GM12878 (cell line): ENCODE results near the gene ATP5ME. TPM values are rescaled to one million over a fixed set of nuclear protein-coding genes. Genes with fewer than 3 reads are reported as not detected.

Experiments
- ATAC-seq: fragments of 200-7000 bp; cut with Tn5 transposase; 3 replicates; pipeline ENCODE4 v1.9.1; 2020; ENCODE audit warnings: mild to moderate bottlenecking, moderate library complexity
- BruUV-seq: library from RNA; stranded (reverse); fragments of 400-500 nt; replicated peaks from 2 replicates; lab custom pipeline; 2021; lab: Mats Ljungman, UMichigan
- CTCF ChIA-PET: fragments of 300-600 bp; sonication (Branson Sonifier 250); formaldehyde crosslinking; extraction: SDS; loops from one replicate; lab custom pipeline; 2021; ENCODE audit warnings: inconsistent platforms; lab: Yijun Ruan, JAX
- POLR2A ChIA-PET: fragments of 350-600 bp; formaldehyde crosslinking; extraction: SDS; loops from one replicate; lab custom pipeline; 2021; ENCODE audit warnings: inconsistent platforms; lab: Charles Lee
- RAD21 ChIA-PET: fragments of 300-600 bp; sonication (Branson Sonifier 250); formaldehyde crosslinking; loops from one replicate; lab custom pipeline; 2023; ENCODE audit warnings: antibody characterized with exemption; ENCODE audit not compliant: unreplicated experiment; lab: Charles Lee
- SMC1A ChIA-PET: fragments of 300-600 bp; sonication (Branson Sonifier 250); formaldehyde crosslinking; loops from one replicate; lab custom pipeline; 2023; ENCODE audit not compliant: unreplicated experiment, uncharacterized antibody; lab: Charles Lee
- DNase-seq: peaks from one replicate; pipeline ENCODE4 v3.0.0-alpha.2; 2011; ENCODE audit warnings: low read depth, low spot score
- FAIRE-seq: peaks from 3 replicates; lab custom pipeline; 2011; peaks lifted over from hg19 to GRCh38; lab: Jason Lieb, UNC
- H2AFZ ChIP-seq: 2 replicates; pipeline ENCODE4 v1.6.0; 2011; ENCODE audit warnings: low read depth, low read length, control low read depth; ENCODE audit not compliant: control insufficient read depth
- H3K27ac ChIP-seq: 2 replicates; pipeline ENCODE4 v1.5.1; 2011; ENCODE audit warnings: control low read depth; ENCODE audit not compliant: control insufficient read depth, insufficient read depth
- H3K27me3 ChIP-seq, 2 experiments: replicated peaks in 1 of 2; 2 replicates each; pipeline versions ENCODE4 v1.6.0 to v1.6.1; 2011; ENCODE audit warnings: low read length in 1 of 2; ENCODE audit not compliant: control insufficient read depth in 2 of 2, insufficient read depth in 2 of 2
- H3K36me3 ChIP-seq, 2 experiments: 2 replicates each; pipeline ENCODE4 v1.5.1; 2011; ENCODE audit warnings: low read length in 1 of 2; ENCODE audit not compliant: control insufficient read depth in 2 of 2, insufficient read depth in 2 of 2
- H3K4me1 ChIP-seq: 2 replicates; pipeline ENCODE4 v1.6.1; 2011; ENCODE audit warnings: mild to moderate bottlenecking, low read length, moderate library complexity, mixed read lengths; ENCODE audit not compliant: control insufficient read depth, insufficient read depth
- H3K4me2 ChIP-seq: 2 replicates; pipeline ENCODE4 v1.6.0; 2011; ENCODE audit warnings: control low read depth; ENCODE audit not compliant: control insufficient read depth, insufficient read depth
- H3K4me3 ChIP-seq: fragments of 200-600 bp; sonication (generic); 2 replicates; pipeline ENCODE4 v1.5.1; 2016
- H3K79me2 ChIP-seq: 2 replicates; pipeline ENCODE4 v1.6.0; 2011; ENCODE audit warnings: low read length; ENCODE audit not compliant: control insufficient read depth, insufficient read depth
- H3K9ac ChIP-seq: 2 replicates; pipeline ENCODE4 v1.8.0; 2011; ENCODE audit warnings: low read length, control low read depth, mixed read lengths; ENCODE audit not compliant: control insufficient read depth, insufficient read depth
- H3K9me3 ChIP-seq: replicated peaks from 3 replicates; pipeline ENCODE4 v1.5.1; 2011; ENCODE audit warnings: mild to moderate bottlenecking, low read length; ENCODE audit not compliant: control insufficient read depth, insufficient read depth
- H4K20me1 ChIP-seq: 2 replicates; pipeline ENCODE4 v1.6.0; 2011; ENCODE audit not compliant: control insufficient read depth, insufficient read depth
- BHLHE40 ChIP-seq, 2 experiments: fragments of 450-650 bp in 1 of 2; IDR thresholded peaks; 2 replicates each; pipeline ENCODE4 v1.6.1; 2011 to 2017; ENCODE audit warnings: low read depth in 2 of 2, borderline replicate concordance in 1 of 2, improper control_type of control experiment in 1 of 2, low read length in 1 of 2, mild to moderate bottlenecking in 1 of 2
- CBFB ChIP-seq: IDR thresholded peaks from 2 replicates; pipeline ENCODE4 v1.6.1; 2016; ENCODE audit warnings: antibody characterized with exemption, low read depth
- HDAC6 ChIP-seq: fragments of 200-600 bp; sonication (generic); IDR thresholded peaks from one replicate; pipeline ENCODE4 v1.8.0; 2017; ENCODE audit warnings: antibody characterized with exemption; ENCODE audit not compliant: unreplicated experiment
- KDM1A ChIP-seq: fragments of 200-600 bp; sonication (generic); IDR thresholded peaks from 2 replicates; pipeline ENCODE4 v1.6.1; 2016; ENCODE audit warnings: borderline replicate concordance
- MTA3 ChIP-seq: IDR thresholded peaks from 2 replicates; pipeline ENCODE4 v1.6.1; 2012; ENCODE audit warnings: low read length, inconsistent platforms, borderline replicate concordance
- PAX5 ChIP-seq: IDR thresholded peaks from 2 replicates; pipeline ENCODE4 v1.6.1; 2011; ENCODE audit warnings: low read depth, low read length, borderline replicate concordance
- RAD51 ChIP-seq: fragments of 450-650 bp; IDR thresholded peaks from 2 replicates; pipeline ENCODE4 v1.6.1; 2016; ENCODE audit warnings: moderate library complexity, mild to moderate bottlenecking, inconsistent platforms
- RBBP5 ChIP-seq: fragments of 200-600 bp; sonication (generic); conservative IDR thresholded peaks from 2 replicates; pipeline ENCODE4 v1.6.1; 2016
- RCOR1 ChIP-seq: conservative IDR thresholded peaks from 2 replicates; pipeline ENCODE4 v1.6.1; 2012; ENCODE audit warnings: low read depth, low read length, improper control_type of control experiment
- RFX5 ChIP-seq: IDR thresholded peaks from 2 replicates; pipeline ENCODE4 v1.6.1; 2011; ENCODE audit warnings: low read depth, low read length, improper control_type of control experiment
- SMAD5 ChIP-seq: IDR thresholded peaks from 2 replicates; pipeline ENCODE4 v1.6.1; 2016; ENCODE audit warnings: antibody characterized with exemption, low read depth
- TARDBP ChIP-seq: IDR thresholded peaks from 2 replicates; pipeline ENCODE4 v1.6.1; 2016; ENCODE audit warnings: borderline replicate concordance
- TCF12 ChIP-seq: IDR thresholded peaks from 2 replicates; pipeline ENCODE4 v1.6.1; 2011; ENCODE audit warnings: low read depth, mild to moderate bottlenecking, low read length
- ZNF274 ChIP-seq: IDR thresholded peaks from one replicate; pipeline ENCODE4 v1.8.0; 2011; ENCODE audit not compliant: insufficient read length, insufficient read depth
- whole genome bisulfite sequencing: methylation state at CpG from one replicate; pipeline ENCODE4 v1.1.6; 2016; ENCODE audit warnings: low lambda C conversion rate; ENCODE audit not compliant: insufficient replicate concordance, insufficient coverage; ENCODE audit errors: missing lambda C conversion rate; 5-methylcytosine and 5-hydroxymethylcytosine counted together
- in situ Hi-C: fragments of 300-500 bp; cut with MboI; formaldehyde crosslinking; loops from 9 replicates; pipeline ENCODE4 v1.14.3; 2018; ENCODE audit warnings: mixed read lengths
- intact Hi-C: fragments of 100-400 bp; cut with micrococcal nuclease; formaldehyde crosslinking; loops from one replicate; pipeline ENCODE4 v1.14.2; 2022; ENCODE audit not compliant: unreplicated experiment
- polyA plus RNA-seq, 11 experiments: library from polyadenylated mRNA; depleted of rRNA in 4 of 11; unstranded in 6 of 11; stranded (reverse) in 5 of 11; fragments of >200 nt; fragmentation: Nextera tagmentation in 4 of 11; fragmentation: Illumina TruSeq in 1 of 11; extraction: Ambion mirVana in 4 of 11; extraction: Trizol in 1 of 11; gene quantifications; 1 replicate in 1 of 11; 2 replicates in 10 of 11; pipeline versions ENCODE4 v1.2.1 to v1.2.3, GENCODE V29; 2011 to 2016; ENCODE audit warnings: inconsistent platforms in 2 of 11, missing spikeins in 2 of 11, low read depth in 1 of 11
- total RNA-seq, 4 experiments: library from RNA; depleted of rRNA in 3 of 4; stranded (reverse); fragments of >200 nt in 3 of 4; fragmentation: Illumina TruSeq in 1 of 4; extraction: Trizol in 1 of 4; gene quantifications; 2 replicates each; pipeline versions ENCODE4 v1.2.1 to v1.2.3, GENCODE V29; 2013 to 2021
- TF ChIP-seq, protein P1 (sequence below): IDR thresholded peaks from 2 replicates; pipeline ENCODE4 v1.6.1; 2011; ENCODE audit warnings: borderline replicate concordance, low read depth, mild to moderate bottlenecking, moderate library complexity, mixed read lengths, low read length; ENCODE audit not compliant: insufficient read depth; ENCODE audit errors: extremely low read length
- TF ChIP-seq, protein P2 (sequence below): fragments of 450-650 bp; IDR thresholded peaks from 2 replicates; pipeline ENCODE4 v1.6.1; 2017; ENCODE audit warnings: borderline replicate concordance
- TF ChIP-seq, protein P3 (sequence below): fragments of 450-650 bp; conservative IDR thresholded peaks from 2 replicates; pipeline ENCODE4 v1.6.1; 2017; ENCODE audit warnings: mild to moderate bottlenecking, moderate library complexity
- TF ChIP-seq, protein P4 (sequence below): IDR thresholded peaks from 2 replicates; pipeline ENCODE4 v1.6.1; 2012; ENCODE audit warnings: low read length, inconsistent platforms

The ATP5ME gene
- total and polyA plus RNA-seq, 10 of the 15 experiments (the other 5 are each of a cell fraction or from before 2014, with no cell fraction given): 279 to 2,374 (median 509) TPM

DNA sequence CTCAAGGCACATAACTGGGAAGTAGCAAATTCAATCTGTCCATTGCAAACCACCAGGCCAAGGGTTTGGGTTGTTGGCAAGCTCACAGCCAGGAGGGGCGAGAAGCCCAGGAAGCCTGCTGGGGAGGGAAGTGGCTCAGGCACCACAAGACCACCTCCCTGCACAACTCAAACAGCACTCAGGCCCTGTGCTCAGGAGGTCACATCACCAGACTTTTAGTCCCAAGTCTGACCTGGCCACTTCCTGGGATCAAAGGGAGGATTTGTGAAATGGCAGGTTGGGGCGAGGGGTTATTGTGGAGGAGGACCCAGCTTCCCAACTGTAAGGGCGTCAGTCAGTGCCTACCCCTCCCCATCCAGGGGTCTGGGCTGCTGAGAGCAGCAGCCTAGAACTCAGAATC lies 2.3 kb downstream of the ATP5ME start:
- H3K4me3 ChIP-seq: no peak overlapping the region
- H3K9ac ChIP-seq: no peak overlapping the region
- H2AFZ ChIP-seq: no peak overlapping the region
- no peak overlapping the region for H3K4me2 ChIP-seq
- ChIA-PET SMC1A (no interaction called here), POLR2A (interaction anchor here (0.6 kb wide), 1 partner anchor 339 kb away, joined by 3 read pairs; no protein-coding TSS in a partner anchor), RAD21 (no interaction called here), CTCF (interaction anchor here (0.6 to 0.8 kb wide), 2 partner anchors 55 to 84 kb away, joined by 3 read pairs; no protein-coding TSS in a partner anchor)
- peaks cover 19% of the 10 kb centered on the region for H3K4me1 ChIP-seq
- 95% methylated on average over 3 of the region's 3 CpGs for WGBS
- no peak for FAIRE-seq
- in situ Hi-C loops: no loop called here
- peaks cover 6 to 7% of the 10 kb centered on the region in 2 experiments for H3K36me3 ChIP-seq
- no peaks in the 10 kb centered on the region for H4K20me1 ChIP-seq
- intact Hi-C loops: loop anchor here (10.0 kb wide), 3 partner anchors 197 to 427 kb away; partner anchors contain the start of genes GAK and TMEM175
- no peaks in the 10 kb centered on the region for H3K9me3 ChIP-seq
- DNase-seq: no peak
- no peaks in the 10 kb centered on the region for H3K27me3 ChIP-seq
- no TSS peak for BruUV-seq
- ATAC-seq: no peak
- peaks cover 24% of the 10 kb centered on the region for H3K79me2 ChIP-seq
- H3K27ac ChIP-seq: no peak overlapping the region
- TF ChIP-seq RCOR1 (no peak), MTA3 (no peak), KDM1A (no peak), RBBP5 (no peak), TARDBP (no peak), BHLHE40 (IDR thresholded peaks at IDR 0.05; ENCODE audit: borderline replicate concordance in 1 of 2, low read depth in 2 of 2, low read length in 1 of 2) (no peak), ZNF274 (no peak), PAX5 (no peak), SMAD5 (no peak), HDAC6 (no peak), TCF12 (no peak), RFX5 (no peak), RAD51 (no peak), CBFB (no peak)
- TF ChIP-seq, protein P1, sequence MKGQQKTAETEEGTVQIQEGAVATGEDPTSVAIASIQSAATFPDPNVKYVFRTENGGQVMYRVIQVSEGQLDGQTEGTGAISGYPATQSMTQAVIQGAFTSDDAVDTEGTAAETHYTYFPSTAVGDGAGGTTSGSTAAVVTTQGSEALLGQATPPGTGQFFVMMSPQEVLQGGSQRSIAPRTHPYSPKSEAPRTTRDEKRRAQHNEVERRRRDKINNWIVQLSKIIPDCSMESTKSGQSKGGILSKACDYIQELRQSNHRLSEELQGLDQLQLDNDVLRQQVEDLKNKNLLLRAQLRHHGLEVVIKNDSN: no peak
- TF ChIP-seq, protein P2, sequence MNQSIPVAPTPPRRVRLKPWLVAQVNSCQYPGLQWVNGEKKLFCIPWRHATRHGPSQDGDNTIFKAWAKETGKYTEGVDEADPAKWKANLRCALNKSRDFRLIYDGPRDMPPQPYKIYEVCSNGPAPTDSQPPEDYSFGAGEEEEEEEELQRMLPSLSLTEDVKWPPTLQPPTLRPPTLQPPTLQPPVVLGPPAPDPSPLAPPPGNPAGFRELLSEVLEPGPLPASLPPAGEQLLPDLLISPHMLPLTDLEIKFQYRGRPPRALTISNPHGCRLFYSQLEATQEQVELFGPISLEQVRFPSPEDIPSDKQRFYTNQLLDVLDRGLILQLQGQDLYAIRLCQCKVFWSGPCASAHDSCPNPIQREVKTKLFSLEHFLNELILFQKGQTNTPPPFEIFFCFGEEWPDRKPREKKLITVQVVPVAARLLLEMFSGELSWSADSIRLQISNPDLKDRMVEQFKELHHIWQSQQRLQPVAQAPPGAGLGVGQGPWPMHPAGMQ: no peak
- TF ChIP-seq, protein P3, sequence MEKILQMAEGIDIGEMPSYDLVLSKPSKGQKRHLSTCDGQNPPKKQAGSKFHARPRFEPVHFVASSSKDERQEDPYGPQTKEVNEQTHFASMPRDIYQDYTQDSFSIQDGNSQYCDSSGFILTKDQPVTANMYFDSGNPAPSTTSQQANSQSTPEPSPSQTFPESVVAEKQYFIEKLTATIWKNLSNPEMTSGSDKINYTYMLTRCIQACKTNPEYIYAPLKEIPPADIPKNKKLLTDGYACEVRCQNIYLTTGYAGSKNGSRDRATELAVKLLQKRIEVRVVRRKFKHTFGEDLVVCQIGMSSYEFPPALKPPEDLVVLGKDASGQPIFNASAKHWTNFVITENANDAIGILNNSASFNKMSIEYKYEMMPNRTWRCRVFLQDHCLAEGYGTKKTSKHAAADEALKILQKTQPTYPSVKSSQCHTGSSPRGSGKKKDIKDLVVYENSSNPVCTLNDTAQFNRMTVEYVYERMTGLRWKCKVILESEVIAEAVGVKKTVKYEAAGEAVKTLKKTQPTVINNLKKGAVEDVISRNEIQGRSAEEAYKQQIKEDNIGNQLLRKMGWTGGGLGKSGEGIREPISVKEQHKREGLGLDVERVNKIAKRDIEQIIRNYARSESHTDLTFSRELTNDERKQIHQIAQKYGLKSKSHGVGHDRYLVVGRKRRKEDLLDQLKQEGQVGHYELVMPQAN: no peak
- TF ChIP-seq, protein P4, sequence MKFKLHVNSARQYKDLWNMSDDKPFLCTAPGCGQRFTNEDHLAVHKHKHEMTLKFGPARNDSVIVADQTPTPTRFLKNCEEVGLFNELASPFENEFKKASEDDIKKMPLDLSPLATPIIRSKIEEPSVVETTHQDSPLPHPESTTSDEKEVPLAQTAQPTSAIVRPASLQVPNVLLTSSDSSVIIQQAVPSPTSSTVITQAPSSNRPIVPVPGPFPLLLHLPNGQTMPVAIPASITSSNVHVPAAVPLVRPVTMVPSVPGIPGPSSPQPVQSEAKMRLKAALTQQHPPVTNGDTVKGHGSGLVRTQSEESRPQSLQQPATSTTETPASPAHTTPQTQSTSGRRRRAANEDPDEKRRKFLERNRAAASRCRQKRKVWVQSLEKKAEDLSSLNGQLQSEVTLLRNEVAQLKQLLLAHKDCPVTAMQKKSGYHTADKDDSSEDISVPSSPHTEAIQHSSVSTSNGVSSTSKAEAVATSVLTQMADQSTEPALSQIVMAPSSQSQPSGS: no peak
